D721Med (cell line): ENCODE measurements around the gene HIP1.
"Not testable (repeated sequence)": the region's sequence is repeated elsewhere in the genome, so short reads cannot be mapped to it uniquely, and the experiment has no call there.

Source experiments
- DNase-seq: peaks from one replicate; pipeline ENCODE4 v3.0.0; 2011; ENCODE audit warnings: low spot score; ENCODE audit not compliant: insufficient read length
- FAIRE-seq: peaks from 2 replicates; lab custom pipeline; 2011; peaks lifted over from hg19 to GRCh38; lab: Jason Lieb, UNC
- CTCF ChIP-seq: IDR thresholded peaks from 2 replicates; pipeline ENCODE4 v1.5.1; 2012; ENCODE audit warnings: mild to moderate bottlenecking, control low read depth; ENCODE audit not compliant: insufficient read depth; ENCODE audit errors: missing control alignments

The HIP1 gene

GRCh38 chr7:75762350-75762917 is 23.7 kb upstream of the HIP1 start:
- DNase-seq: peak; percentile 83
- peak; percentile 74 for TF ChIP-seq CTCF
- FAIRE-seq: no peak

GRCh38 chr7:75761801-75762200 is 23.1 kb upstream of the HIP1 start:
- not testable (repeated sequence) for FAIRE-seq, DNase-seq

GRCh38 chr7:75758491-75758890 is 19.8 kb upstream of the HIP1 start:
- TF ChIP-seq CTCF: no peak
- FAIRE-seq (no peak), DNase-seq (no peak)

- FAIRE-seq (no peak), DNase-seq (no peak)
- no peak for TF ChIP-seq CTCF
These were observed 19.1 kb upstream of the HIP1 start for GRCh38 chr7:75757860-75758259.

GRCh38 chr7:75756991-75757676 is 18.4 kb upstream of the HIP1 start:
- peak; percentile 44 for TF ChIP-seq CTCF
- DNase-seq (no peak), FAIRE-seq (no peak)

- no peak for FAIRE-seq
- no peak for DNase-seq
- TF ChIP-seq CTCF: no peak
These were observed 17.7 kb upstream of the HIP1 start for GRCh38 chr7:75756206-75756990.

- TF ChIP-seq CTCF: no peak
- DNase-seq (peak; percentile 80), FAIRE-seq (no peak)
These were observed 4.7 kb upstream of the HIP1 start for GRCh38 chr7:75743455-75743859.
